Left lung (tissue), 10 donors: Measurements from ENCODE around the gene DDI2. TPM values are rescaled to one million over a fixed set of nuclear protein-coding genes. Genes with fewer than 3 reads are reported as not detected.
A peak's percentile ranks its signal among the peaks of the same experiment; 100 is the strongest.

ENCODE experiments used
- ATAC-seq: fragments of 200-7000 bp; cut with Tn5 transposase; one replicate; pipeline ENCODE4 v1.9.1; 2020; ENCODE audit warnings: moderate library complexity
- DNase-seq, 4 donors: peaks; one replicate each; pipeline ENCODE4 v3.0.0-alpha.2; 2013 to 2020
- H3K27ac ChIP-seq, 2 donors: fragments of 200-600 bp; sonication (generic) in 1 of 2; one replicate each; pipeline versions ENCODE4 v1.5.0 to v1.8.0; 2020 to 2021
- H3K27me3 ChIP-seq, 2 donors: fragments of 200-600 bp; sonication (generic) in 1 of 2; one replicate each; pipeline versions ENCODE4 v1.5.0 to v1.8.0; 2020 to 2021
- H3K36me3 ChIP-seq, 2 donors: fragments of 200-600 bp; sonication (generic) in 1 of 2; one replicate each; pipeline versions ENCODE4 v1.5.0 to v1.8.0; 2020 to 2021
- H3K4me1 ChIP-seq, 2 donors: fragments of 200-600 bp; one replicate each; pipeline ENCODE4 v1.8.0; 2021
- H3K4me3 ChIP-seq, 2 donors: fragments of 200-600 bp; sonication (generic) in 1 of 2; one replicate each; pipeline versions ENCODE4 v1.5.0 to v1.8.0; 2020 to 2021; ENCODE audit warnings: mild to moderate bottlenecking in 1 of 2
- H3K9me3 ChIP-seq, 2 donors: fragments of 200-600 bp; sonication (generic) in 1 of 2; one replicate each; pipeline versions ENCODE4 v1.5.0 to v1.8.0; 2020 to 2021
- intact Hi-C, 2 donors: fragments of 100-400 bp; cut with DNase I; formaldehyde crosslinking; loops; one replicate each; pipeline versions ENCODE4 v1.11.2 to v1.14.2; 2022
- polyA plus RNA-seq, 6 donors: library from polyadenylated mRNA; unstranded; fragments of 120-200 nt; gene quantifications; one replicate each; pipeline ENCODE4 v1.2.1, GENCODE V29; 2013; ENCODE audit not compliant: insufficient read length in 6 of 6
- total RNA-seq, 2 donors: library from RNA; stranded (reverse); fragmentation: NEBNext Ultra II Directional; extraction: Animal tissue kit (Norgen Biotek cat#: 25700); gene quantifications; one replicate each; pipeline ENCODE4 v1.2.1, GENCODE V29; 2021
- TF ChIP-seq, protein P1 (sequence below), 2 donors: fragments of 200-600 bp; sonication (generic) in 1 of 2; IDR thresholded peaks; one replicate each; pipeline versions ENCODE4 v1.5.0 to v1.8.0; 2021; ENCODE audit warnings: antibody characterized with exemption in 2 of 2
- donor health status: DM: no; HTN: yes; CAD: no.
- donor health status: DM: no; HTN: no; CAD: no.

The DDI2 gene
- total and polyA plus RNA-seq, 8 donors: 20.4 to 37.7 (median 22.6) TPM

- ATAC-seq: peak; percentile 17
- intact Hi-C loops: no loop called here
- Histone ChIP-seq H3K27ac (peak overlapping the region in 1 of 2 donors; percentile 18), H3K27me3 (peaks cover 0 to 18% of the 10 kb centered on the region in 2 donors), H3K36me3 (peaks cover 0 to 6% of the 10 kb centered on the region in 2 donors), H3K4me1 (peaks cover 0 to 8% of the 10 kb centered on the region in 2 donors), H3K9me3 (no peaks in the 10 kb centered on the region), H3K4me3 (no peak overlapping the region)
- TF ChIP-seq, protein P1, sequence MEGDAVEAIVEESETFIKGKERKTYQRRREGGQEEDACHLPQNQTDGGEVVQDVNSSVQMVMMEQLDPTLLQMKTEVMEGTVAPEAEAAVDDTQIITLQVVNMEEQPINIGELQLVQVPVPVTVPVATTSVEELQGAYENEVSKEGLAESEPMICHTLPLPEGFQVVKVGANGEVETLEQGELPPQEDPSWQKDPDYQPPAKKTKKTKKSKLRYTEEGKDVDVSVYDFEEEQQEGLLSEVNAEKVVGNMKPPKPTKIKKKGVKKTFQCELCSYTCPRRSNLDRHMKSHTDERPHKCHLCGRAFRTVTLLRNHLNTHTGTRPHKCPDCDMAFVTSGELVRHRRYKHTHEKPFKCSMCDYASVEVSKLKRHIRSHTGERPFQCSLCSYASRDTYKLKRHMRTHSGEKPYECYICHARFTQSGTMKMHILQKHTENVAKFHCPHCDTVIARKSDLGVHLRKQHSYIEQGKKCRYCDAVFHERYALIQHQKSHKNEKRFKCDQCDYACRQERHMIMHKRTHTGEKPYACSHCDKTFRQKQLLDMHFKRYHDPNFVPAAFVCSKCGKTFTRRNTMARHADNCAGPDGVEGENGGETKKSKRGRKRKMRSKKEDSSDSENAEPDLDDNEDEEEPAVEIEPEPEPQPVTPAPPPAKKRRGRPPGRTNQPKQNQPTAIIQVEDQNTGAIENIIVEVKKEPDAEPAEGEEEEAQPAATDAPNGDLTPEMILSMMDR (IDR thresholded peaks at IDR 0.05): no peak
- no peak for DNase-seq
These were observed 37.6 kb upstream of the DDI2 start for GRCh38 chr1:15579683-15580047.

DNA sequence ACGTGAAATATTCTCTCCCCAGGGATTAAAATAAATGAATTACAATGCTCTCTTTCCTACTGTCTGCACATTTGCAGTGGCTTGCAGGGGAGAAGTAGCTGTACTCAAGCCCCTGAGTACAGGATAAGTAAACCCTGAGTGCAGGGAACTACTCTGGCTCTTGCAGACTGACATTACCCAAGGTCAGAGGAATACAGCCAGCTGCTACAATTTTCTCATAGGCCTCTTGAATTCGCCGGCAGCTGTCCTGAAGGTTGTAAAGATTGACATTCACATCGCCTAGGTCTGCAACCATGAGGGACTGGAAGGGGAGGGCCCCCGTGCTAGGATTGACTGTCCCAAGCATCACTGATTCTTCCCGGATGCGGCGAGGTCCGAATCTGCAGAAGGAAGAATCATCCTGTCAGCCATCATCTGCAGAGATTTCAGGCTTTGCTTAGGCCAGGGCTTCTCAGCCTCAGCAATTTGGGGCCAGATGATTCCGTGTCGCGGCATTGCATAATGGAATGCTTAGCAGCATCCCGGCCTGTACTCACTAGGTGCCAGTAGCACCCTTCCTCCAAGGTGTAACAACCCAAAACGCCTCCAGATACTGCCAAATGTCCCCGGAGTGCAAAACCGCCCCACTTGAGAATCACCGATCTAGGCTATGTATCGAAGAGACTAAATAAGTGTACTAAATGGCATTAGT is 34.1 kb upstream of the DDI2 start:
- Histone ChIP-seq H3K4me3 (no peak overlapping the region), H3K9me3 (no peaks in the 10 kb centered on the region), H3K4me1 (peaks cover 0 to 13% of the 10 kb centered on the region in 2 donors), H3K36me3 (no peaks in the 10 kb centered on the region), H3K27me3 (peaks cover 0 to 28% of the 10 kb centered on the region in 2 donors), H3K27ac (no peak overlapping the region)
- DNase-seq (no peak), ATAC-seq (no peak)
- intact Hi-C loops: no loop called here
- TF ChIP-seq, protein P1 (IDR thresholded peaks at IDR 0.05): no peak

GRCh38 chr1:15584489-15585363 is 32.5 kb upstream of the DDI2 start, which contains the start of gene AGMAT:
TSS of gene AGMAT (minus strand) at chr1:15585051. CDS start at chr1:15584967, 84 bp downstream.
- Histone ChIP-seq H3K27ac (no peak within 1 kb of the TSS), H3K4me3 (peak within 1 kb of the TSS; percentile 32 to 36), H3K27me3 (peaks cover 0 to 28% of the 10 kb centered on the region in 2 donors), H3K9me3 (no peaks in the 10 kb centered on the region), H3K4me1 (peaks cover 0 to 12% of the 10 kb centered on the region in 2 donors), H3K36me3 (no peaks in the 10 kb centered on the region)
- DNase-seq (peak in 2 of 4 donors; percentile 22 to 83), ATAC-seq (peak; percentile 76)
- TF ChIP-seq, protein P1 (IDR thresholded peaks at IDR 0.05): no peak
- intact Hi-C loops: no loop called here

DNA sequence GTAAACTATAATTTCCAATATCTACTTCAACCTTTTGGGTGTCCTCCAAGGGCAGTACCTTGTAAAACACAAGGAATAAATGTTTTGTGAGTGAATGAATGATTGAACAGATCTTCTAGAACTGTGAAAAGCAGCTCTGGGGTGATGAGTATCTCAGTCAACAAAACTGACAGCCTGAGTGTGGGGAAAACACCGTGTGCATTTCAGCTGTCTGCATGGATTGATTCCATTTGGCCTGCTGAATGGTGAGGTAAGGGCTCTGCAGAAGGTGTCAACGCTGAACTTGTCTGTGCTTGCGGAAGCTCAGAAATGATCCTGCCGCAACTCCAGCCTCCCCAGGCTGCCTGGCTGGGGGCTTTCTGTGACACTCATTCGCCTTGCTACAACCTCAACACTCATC is 25.0 kb upstream of the DDI2 start:
- H3K27ac ChIP-seq: no peak overlapping the region
- no peaks in the 10 kb centered on the region for H3K36me3 ChIP-seq
- no peaks in the 10 kb centered on the region for H3K4me1 ChIP-seq
- ATAC-seq (no peak), DNase-seq (no peak)
- no peak overlapping the region for H3K4me3 ChIP-seq
- intact Hi-C loops: no loop called here
- H3K27me3 ChIP-seq: no peaks in the 10 kb centered on the region
- TF ChIP-seq, protein P1 (IDR thresholded peaks at IDR 0.05): no peak
- no peaks in the 10 kb centered on the region for H3K9me3 ChIP-seq
